ENCODE measurements around the gene CCDC8.

CCDC8 gene

GRCh38 chr19:46365561-46365960 is 47.8 kb downstream of the CCDC8 start:
- TF ChIP-seq CTCF (IDR thresholded peaks at IDR 0.05; ENCODE audit: low read depth, low read length, missing control alignments) = no peak
- no peak overlapping the region for H3K4me3 ChIP-seq (ENCODE audit: low read depth, low read length)
- no peak for DNase-seq (ENCODE audit: low read depth)

DNA sequence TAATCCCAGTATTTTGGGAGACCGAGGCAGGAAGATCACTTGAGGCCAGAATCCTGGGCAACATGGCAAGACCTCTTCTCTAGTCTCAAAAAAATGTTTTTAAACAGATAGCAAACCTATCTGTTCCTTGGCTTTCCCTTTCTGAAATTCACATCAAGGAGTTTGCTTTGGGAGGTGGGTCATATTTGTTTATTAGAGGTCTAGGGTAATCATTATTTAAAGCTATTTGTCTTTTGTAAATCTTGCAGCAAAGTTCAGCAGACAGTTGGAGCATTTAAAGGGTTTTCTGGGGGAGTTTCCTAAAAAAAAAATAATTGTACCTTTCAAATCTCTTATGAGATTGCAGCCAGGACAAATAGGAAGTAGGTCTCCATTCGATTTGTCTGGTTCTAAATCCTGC is 49.0 kb downstream of the CCDC8 start:
- no peak for DNase-seq (ENCODE audit: low read depth)
- no peak for TF ChIP-seq CTCF (IDR thresholded peaks at IDR 0.05; ENCODE audit: low read depth, low read length, missing control alignments)
- no peak overlapping the region for H3K4me3 ChIP-seq (ENCODE audit: low read depth, low read length)

GRCh38 chr19:46361915-46362314 is 51.4 kb downstream of the CCDC8 start:
- no peak for DNase-seq (ENCODE audit: low read depth)
- no peak overlapping the region for H3K4me3 ChIP-seq (ENCODE audit: low read depth, low read length)
- no peak for TF ChIP-seq CTCF (IDR thresholded peaks at IDR 0.05; ENCODE audit: low read depth, low read length, missing control alignments)
